ENCODE measurements around the gene GRM7. TPM values are rescaled to one million over a fixed set of nuclear protein-coding genes. Genes with fewer than 3 reads are reported as not detected.

GRM7 gene
- total RNA-seq, 2 experiments from 2014 or later = not detected

- H3K9me3 ChIP-seq (ENCODE audit: low read length) = no peaks in the 10 kb centered on the region
- H3K4me2 ChIP-seq (ENCODE audit: low read length) = no peak overlapping the region
- no TSS peak for BruUV-seq (replicated peaks)
- no peak for DNase-seq (ENCODE audit: low spot score)
- intact Hi-C loops (cut with micrococcal nuclease; ENCODE audit: unreplicated experiment) = no loop called here
- TF ChIP-seq EZH2phosphoT487 (IDR thresholded peaks at IDR 0.05; ENCODE audit: borderline replicate concordance, low read depth, low read length) = no peak
- TF ChIP-seq, protein P1, sequence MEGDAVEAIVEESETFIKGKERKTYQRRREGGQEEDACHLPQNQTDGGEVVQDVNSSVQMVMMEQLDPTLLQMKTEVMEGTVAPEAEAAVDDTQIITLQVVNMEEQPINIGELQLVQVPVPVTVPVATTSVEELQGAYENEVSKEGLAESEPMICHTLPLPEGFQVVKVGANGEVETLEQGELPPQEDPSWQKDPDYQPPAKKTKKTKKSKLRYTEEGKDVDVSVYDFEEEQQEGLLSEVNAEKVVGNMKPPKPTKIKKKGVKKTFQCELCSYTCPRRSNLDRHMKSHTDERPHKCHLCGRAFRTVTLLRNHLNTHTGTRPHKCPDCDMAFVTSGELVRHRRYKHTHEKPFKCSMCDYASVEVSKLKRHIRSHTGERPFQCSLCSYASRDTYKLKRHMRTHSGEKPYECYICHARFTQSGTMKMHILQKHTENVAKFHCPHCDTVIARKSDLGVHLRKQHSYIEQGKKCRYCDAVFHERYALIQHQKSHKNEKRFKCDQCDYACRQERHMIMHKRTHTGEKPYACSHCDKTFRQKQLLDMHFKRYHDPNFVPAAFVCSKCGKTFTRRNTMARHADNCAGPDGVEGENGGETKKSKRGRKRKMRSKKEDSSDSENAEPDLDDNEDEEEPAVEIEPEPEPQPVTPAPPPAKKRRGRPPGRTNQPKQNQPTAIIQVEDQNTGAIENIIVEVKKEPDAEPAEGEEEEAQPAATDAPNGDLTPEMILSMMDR (conservative IDR thresholded peaks at IDR 0.05; ENCODE audit: low read length) = no peak
- no peaks in the 10 kb centered on the region for H3K9me2 ChIP-seq (ENCODE audit: insufficient read depth, low read length)
- H4K20me1 ChIP-seq (ENCODE audit: insufficient read depth, low read length) = no peaks in the 10 kb centered on the region
- H3K79me2 ChIP-seq (ENCODE audit: insufficient read depth, low read depth, low read length) = no peaks in the 10 kb centered on the region
- POLR2A ChIA-PET = no interaction called here
- H3K36me3 ChIP-seq (ENCODE audit: insufficient read depth, low read length) = no peaks in the 10 kb centered on the region
- no peak overlapping the region for H2AFZ ChIP-seq (ENCODE audit: low read length)
- H3K4me3 ChIP-seq (ENCODE audit: low read depth, low read length, poor library complexity, severe bottlenecking) = no peak overlapping the region
- CTCF ChIA-PET (ENCODE audit: unreplicated experiment) = no interaction called here
- no peak overlapping the region for H3K27ac ChIP-seq (ENCODE audit: low read depth, low read length, poor library complexity, severe bottlenecking)
- H3K4me1 ChIP-seq (ENCODE audit: insufficient read depth, low read length, poor library complexity, severe bottlenecking) = no peaks in the 10 kb centered on the region
Measured at GRCh38 chr3:7282988-7283387, 422.1 kb downstream of the GRM7 start.

- no peaks in the 10 kb centered on the region for H3K4me1 ChIP-seq (ENCODE audit: insufficient read depth, low read length, poor library complexity, severe bottlenecking)
- no peak for DNase-seq (ENCODE audit: low spot score)
- POLR2A ChIA-PET = interaction anchor here (0.6 kb wide), 1 partner anchor 38 kb away, joined by 3 read pairs; no protein-coding TSS in a partner anchor
Measured at GRCh38 chr3:7285505-7285904, 424.6 kb downstream of the GRM7 start.

DNA sequence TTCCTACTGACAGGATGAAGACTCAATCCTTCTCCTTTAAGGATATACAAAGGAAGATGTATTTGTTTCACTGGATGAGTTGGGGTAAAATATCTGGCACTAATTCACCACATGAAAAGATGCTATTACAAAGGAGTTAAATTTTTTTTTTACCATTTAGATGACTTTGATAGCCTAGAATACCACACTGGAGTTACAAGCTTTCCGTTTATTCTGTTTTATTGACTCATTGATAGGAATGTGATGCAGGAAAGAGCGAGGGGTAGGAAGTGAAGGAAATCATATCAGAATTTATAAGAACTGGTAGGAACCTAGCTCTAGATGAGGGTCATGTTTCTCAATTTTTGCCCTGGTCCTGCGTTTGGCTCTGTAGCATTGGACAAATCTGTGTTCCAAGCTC lies 427.2 kb downstream of the GRM7 start:
- Histone ChIP-seq H3K9me3 (ENCODE audit: low read length) (no peaks in the 10 kb centered on the region), H3K36me3 (ENCODE audit: insufficient read depth, low read length) (no peaks in the 10 kb centered on the region), H3K4me3 (ENCODE audit: low read depth, low read length, poor library complexity, severe bottlenecking) (no peak overlapping the region), H3K4me2 (ENCODE audit: low read length) (no peak overlapping the region), H3K27ac (ENCODE audit: low read depth, low read length, poor library complexity, severe bottlenecking) (no peak overlapping the region), H3K79me2 (ENCODE audit: insufficient read depth, low read depth, low read length) (no peaks in the 10 kb centered on the region), H4K20me1 (ENCODE audit: insufficient read depth, low read length) (no peaks in the 10 kb centered on the region), H2AFZ (ENCODE audit: low read length) (no peak overlapping the region), H3K4me1 (ENCODE audit: insufficient read depth, low read length, poor library complexity, severe bottlenecking) (no peaks in the 10 kb centered on the region), H3K9me2 (ENCODE audit: insufficient read depth, low read length) (no peaks in the 10 kb centered on the region)
- no peak for TF ChIP-seq EZH2phosphoT487 (IDR thresholded peaks at IDR 0.05; ENCODE audit: borderline replicate concordance, low read depth, low read length)
- TF ChIP-seq, protein P1 (conservative IDR thresholded peaks at IDR 0.05; ENCODE audit: low read length) = no peak
- intact Hi-C loops (cut with micrococcal nuclease; ENCODE audit: unreplicated experiment) = no loop called here
- ChIA-PET POLR2A (no interaction called here), CTCF (ENCODE audit: unreplicated experiment) (no interaction called here)
- no peak for DNase-seq (ENCODE audit: low spot score)
- no TSS peak for BruUV-seq (replicated peaks)

More at GRCh38 chr3:7285505-7285904, 424.6 kb downstream of the GRM7 start:
- Histone ChIP-seq H3K9me2 (ENCODE audit: insufficient read depth, low read length) (no peaks in the 10 kb centered on the region), H2AFZ (ENCODE audit: low read length) (no peak overlapping the region), H3K27ac (ENCODE audit: low read depth, low read length, poor library complexity, severe bottlenecking) (no peak overlapping the region), H3K79me2 (ENCODE audit: insufficient read depth, low read depth, low read length) (no peaks in the 10 kb centered on the region), H3K4me2 (ENCODE audit: low read length) (no peak overlapping the region), H3K9me3 (ENCODE audit: low read length) (no peaks in the 10 kb centered on the region), H3K4me3 (ENCODE audit: low read depth, low read length, poor library complexity, severe bottlenecking) (no peak overlapping the region), H3K36me3 (ENCODE audit: insufficient read depth, low read length) (no peaks in the 10 kb centered on the region), H4K20me1 (ENCODE audit: insufficient read depth, low read length) (no peaks in the 10 kb centered on the region)
- TF ChIP-seq EZH2phosphoT487 (IDR thresholded peaks at IDR 0.05; ENCODE audit: borderline replicate concordance, low read depth, low read length) = no peak
- TF ChIP-seq, protein P1 (conservative IDR thresholded peaks at IDR 0.05; ENCODE audit: low read length) = peak; percentile 45
- CTCF ChIA-PET (ENCODE audit: unreplicated experiment) = no interaction called here
- intact Hi-C loops (cut with micrococcal nuclease; ENCODE audit: unreplicated experiment) = no loop called here
- BruUV-seq (replicated peaks) = no TSS peak
